Tibial nerve (tissue), 4 donors: Measurements from ENCODE around the gene ATF2.

Source experiments
- CTCF ChIP-seq, 5 experiments: fragments of 200-600 bp in 3 of 5; fragments of 450-650 bp in 2 of 5; sonication (generic) in 3 of 5; IDR thresholded peaks; one replicate each; pipeline ENCODE4 v1.5.1; 2016 to 2019; ENCODE audit warnings: antibody characterized with exemption in 5 of 5, mild to moderate bottlenecking in 3 of 5, moderate library complexity in 2 of 5
- EP300 ChIP-seq, 2 donors: sonication (generic); formaldehyde crosslinking; IDR thresholded peaks; one replicate each; pipeline ENCODE4 v1.6.1; 2017; ENCODE audit warnings: antibody characterized with exemption in 2 of 2, mild to moderate bottlenecking in 1 of 2

- TF ChIP-seq EP300 (IDR thresholded peaks at IDR 0.05) (no peak), CTCF (IDR thresholded peaks at IDR 0.05) (no peak)
These were observed 7.9 kb upstream of the ATF2 start for GRCh38 chr2:175175896-175176295.
